Measurements from ENCODE around the gene NFKBIE.
A peak's percentile ranks its signal among the peaks of the same experiment; 100 is the strongest.

Gene NFKBIE

DNA sequence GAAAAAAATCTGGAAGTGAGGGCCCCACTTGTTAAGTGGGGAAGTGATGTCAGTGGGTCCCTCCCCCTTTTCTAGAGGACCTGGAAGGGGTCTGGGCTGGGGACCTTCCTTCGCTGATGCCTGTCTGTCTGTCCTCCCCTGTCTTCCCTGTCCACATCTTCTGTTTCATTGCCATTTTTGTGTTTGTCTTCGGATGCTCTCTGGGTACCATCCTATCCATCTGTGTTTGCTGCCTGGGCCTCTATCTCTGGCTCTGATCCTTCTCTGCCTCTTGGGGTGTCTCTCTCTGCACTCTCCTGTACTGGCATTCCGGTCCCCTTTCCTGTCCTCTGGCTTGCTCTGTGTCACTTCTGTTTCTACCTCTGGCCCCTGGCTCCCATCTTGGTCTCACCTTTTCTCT lies 7.2 kb upstream of the NFKBIE start:
- no peak for DNase-seq

DNA sequence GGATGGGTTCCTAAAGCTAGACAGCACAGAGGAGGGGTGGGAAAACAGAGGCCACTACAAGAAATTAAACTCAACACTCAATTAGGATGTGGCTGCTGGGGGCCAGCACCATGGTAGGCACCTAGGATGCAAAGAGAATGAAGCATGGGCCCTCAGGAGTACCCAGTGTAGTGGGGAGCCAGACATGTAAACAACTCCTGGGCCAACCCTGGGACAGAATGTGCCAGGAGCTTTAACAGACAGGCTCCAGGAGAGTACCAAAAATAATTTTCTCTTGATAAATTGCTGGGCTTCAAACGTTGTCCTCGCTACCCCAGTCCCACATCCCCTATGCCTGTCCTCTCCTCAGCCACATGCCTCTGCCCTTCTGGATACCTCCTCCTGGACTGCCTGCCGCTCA lies 6.6 kb upstream of the NFKBIE start:
- DNase-seq, result no peak

GRCh38 chr6:44271406-44271723 lies 6.0 kb upstream of the NFKBIE start:
- DNase-seq, result no peak

DNA sequence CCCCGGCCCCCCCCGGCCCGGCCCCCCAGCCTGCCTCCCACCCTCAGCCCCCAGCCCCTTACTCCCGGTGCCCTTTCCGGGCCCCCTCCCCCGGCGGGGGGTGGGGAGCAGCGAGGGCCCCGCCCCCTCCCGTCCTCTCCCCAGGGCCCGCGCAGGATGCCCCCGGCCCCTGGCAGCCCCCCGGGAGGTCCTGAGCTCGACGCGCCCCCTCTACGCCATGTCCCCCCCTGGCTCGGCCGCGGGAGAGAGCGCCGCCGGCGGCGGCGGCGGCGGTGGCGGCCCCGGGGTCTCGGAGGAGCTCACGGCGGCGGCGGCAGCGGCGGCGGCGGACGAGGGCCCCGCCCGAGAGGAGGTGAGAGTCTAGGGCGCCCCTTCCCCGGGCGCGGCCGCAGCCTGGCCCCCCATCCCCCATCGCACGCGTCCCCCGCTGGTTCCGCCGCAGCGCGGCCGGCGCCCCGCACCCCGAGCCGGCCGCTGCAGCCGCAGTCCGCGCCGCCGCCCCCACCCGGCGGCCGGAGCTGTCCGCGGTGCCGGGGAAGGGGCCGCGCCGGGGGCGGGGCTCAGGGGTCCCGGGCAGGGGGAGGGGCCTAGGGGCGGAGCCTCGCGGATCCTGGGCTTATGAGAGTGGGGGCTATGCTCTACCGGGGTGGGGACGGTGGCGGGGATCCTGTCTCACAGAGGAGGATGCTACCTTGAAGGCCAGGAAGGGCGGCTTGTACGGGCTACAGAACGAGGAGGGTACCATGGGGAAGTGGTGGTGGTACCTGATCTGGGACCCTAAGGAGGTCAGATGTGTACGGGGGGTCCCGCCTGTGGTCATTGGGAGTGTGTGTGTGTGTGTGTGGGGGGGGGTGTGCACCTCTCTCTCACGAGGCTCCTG lies 5.4 kb upstream of the NFKBIE start:
- no peak for DNase-seq

DNA sequence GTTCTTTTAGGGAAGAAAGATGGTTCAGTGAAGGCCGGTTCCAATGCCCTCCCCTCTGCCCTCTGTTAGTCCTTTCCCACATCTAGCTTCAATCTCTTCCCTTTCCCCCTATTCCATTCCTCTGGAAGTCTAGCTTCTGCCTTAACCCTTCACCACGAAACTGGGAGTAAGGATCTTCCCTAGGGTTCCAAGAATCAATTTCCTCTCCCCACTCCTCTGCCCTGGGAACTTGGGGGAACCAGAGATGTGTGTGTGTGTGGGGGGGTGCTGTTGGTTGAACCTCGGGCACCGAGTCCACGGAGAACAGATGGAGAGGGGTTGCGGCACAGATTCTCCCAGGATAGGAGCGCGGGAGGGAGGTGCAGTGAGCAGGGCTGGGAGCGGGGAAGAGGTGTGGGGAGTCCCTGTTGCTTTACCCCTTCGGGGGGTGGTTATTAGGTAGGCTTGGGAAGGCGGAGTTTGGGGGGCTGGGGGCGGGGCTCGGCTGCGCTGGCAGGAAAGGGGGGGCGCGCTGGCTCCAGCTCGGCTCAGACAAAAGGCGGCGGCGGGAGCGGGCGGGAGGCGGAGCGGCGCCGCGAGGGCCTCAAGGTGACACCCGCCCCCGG lies 4.7 kb upstream of the NFKBIE start, which contains the start of gene TMEM151B:
TMEM151B (plus strand) TSS at position 530 of the 605 bp plus-strand sequence. CDS start 293 bp downstream, outside the sequence.
- DNase-seq, result peak; percentile 47

GRCh38 chr6:44269178-44269920 lies 4.0 kb upstream of the NFKBIE start:
- no peak for DNase-seq

DNA sequence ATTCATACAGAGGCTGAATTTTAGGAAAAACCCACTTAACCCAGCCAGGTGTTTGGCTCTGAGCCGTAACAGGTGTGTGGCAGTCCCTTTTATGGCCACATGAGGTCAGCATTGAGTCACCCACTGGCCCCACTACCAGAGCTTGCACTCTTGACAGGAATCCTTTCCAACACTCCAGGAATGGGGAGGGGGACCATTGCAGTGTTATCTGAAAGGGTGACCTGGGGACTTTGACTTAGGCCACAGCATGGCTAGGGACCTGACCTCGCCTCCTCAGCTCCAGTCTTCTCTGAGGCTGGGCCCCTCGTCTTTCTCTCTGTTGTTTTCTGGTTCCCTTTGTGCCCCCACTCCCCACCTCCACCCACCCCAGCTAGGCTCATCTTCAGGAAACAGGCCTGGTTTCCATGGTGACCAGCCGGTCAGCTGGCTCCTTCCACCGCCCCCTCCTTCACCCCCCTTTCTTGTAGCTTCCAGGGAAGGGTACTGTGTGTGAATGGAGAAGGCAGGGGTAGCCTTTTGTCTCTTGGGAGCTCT lies 2.8 kb upstream of the NFKBIE start:
- DNase-seq, result peak; percentile 73

DNA sequence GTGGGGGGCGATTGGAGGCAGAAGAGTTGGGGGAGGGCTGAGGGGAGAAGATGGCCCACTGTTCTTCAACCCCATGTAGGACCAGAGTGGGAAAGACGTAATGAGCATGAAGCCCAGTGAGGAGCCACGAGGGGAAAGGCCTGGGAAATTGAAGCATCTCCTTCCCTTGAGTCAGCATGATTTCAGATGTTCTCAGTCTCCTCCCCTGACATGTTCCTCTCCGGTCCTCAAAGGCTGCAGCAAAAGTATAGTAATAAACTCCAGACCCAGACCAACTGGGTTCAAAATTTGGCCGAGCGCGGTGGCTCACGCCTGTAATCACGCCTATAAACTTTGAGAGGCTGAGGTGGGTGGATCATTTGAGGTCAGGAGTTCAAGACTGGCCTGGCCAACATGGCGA lies 1.9 kb upstream of the NFKBIE start:
- DNase-seq, result no peak

DNA sequence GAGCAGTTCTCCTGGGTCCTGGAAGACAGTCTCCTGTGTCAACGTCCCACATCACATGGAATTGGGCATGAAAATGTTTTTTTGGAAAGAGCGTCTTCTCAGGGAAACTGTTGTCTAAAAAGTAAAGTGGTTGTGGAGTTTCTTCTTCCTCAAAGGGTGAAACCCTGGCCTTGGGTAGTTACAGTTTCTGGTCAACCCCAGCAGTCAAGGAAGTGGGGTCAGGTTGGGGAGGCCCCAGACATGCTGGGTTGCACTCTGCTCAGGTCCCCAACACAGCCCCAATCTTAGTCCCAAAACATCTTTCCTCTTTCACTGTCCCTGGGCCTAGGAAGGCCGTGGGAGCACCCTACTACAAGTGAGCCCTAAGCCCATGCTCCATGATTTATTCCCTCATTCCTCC lies 996 bp upstream of the NFKBIE start:
- no peak for DNase-seq

- no peak for DNase-seq
These were observed 427 bp upstream of the NFKBIE start for GRCh38 chr6:44265722-44266233.

DNA sequence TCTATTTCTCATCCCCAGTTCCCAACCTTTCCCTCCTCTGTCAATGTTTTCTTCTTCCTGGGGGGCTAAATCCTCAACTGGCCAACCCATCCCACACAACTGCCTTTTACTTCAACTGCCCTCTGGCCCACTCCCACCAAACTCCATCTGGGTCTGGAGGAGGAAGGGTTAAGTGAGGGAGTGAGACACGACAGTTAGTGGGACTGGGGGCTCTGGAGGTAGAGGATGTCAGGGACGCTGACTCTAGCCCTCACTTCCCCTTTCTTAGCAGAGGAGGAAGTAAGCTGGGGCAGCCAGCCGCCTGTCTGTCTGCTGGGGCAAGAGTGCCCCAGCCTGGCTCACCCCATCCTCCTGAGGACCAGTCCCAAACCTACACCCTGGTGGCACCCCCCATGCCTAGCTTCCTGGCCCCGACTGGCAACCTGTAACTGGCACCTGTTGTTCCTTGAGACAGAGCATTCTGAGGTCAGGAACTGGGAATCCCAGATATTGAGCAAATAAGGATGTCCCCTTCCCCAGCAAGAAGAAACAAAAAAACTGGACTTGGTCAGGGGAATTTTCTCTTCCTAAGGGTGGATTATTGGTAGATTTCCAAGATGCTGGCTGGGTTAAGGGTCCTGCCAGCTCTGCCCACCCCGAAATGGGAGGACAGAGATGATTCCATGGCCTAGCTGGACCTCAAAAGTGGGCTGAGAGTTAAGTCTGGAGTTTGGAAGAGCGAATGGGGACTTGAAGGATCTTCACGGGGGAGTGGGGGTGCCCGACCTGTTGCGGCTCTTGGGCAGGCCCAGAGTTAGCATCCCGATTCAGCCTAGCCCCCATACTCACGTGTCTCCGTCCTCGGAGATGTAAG lies 971 bp downstream of the NFKBIE start:
- DNase-seq, result no peak

- DNase-seq, result no peak
These were observed 1.8 kb downstream of the NFKBIE start for GRCh38 chr6:44263354-44264100.

GRCh38 chr6:44262467-44263353 lies 2.6 kb downstream of the NFKBIE start:
- no peak for DNase-seq

DNA sequence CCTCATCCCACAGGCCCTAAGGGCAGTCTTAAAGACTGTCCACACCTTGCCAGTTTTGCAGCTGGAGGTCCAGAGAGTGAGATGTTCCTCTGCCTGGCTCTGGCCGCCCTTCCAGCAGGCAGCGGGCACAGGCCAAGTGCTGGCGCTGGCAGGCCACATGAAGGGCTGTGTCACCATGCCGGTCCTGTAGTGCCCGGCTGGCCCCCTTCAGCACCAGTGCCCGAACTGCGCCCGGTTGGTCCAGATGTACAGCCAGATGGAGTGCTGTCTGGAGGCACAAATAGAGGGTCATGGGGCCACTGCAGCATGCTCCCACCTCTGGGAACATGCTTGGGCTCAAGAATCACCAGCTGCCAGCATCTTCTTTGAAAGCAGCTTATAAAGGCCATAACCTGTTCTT lies 3.8 kb downstream of the NFKBIE start:
- DNase-seq, result no peak

DNA sequence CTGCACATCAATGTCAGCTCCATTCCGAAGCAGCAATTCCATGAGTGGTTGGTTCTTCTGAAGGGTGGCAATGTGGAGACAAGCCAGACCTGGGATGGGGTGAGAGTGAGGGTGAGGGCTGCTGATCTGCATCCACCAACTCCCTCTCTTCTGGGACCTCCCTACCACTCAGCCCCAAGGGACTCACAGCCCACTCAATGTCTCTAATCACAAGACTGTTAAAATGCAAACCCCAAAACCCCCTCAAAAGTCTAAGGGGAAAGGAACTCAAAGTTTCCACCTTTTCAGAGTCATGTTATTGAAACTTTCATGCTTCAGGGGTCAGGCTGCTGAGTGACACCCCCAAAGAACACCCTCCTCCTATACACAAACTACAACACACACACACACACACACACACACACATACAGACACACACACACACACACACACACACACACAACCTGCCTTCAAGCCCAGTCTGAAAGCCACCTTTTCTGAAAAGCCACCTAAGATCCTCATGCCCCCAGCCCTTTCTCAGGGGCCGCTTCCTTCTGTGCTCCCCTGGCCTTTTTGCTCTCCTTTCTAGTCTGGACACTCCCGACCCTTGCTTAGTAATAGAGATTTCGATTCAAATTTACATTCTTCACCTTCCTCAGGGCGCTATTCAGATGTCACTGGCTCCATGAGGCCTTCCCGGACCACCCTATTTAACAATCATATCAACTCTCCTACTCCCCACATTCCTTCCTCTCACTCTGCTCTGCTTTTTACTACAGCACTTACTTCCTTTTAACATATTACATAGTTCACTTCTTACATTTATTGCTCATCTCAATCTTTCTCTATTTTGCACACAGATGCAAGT lies 4.7 kb downstream of the NFKBIE start:
- DNase-seq, result no peak

- no peak for DNase-seq
These were observed 5.3 kb downstream of the NFKBIE start for GRCh38 chr6:44260011-44260410.

DNA sequence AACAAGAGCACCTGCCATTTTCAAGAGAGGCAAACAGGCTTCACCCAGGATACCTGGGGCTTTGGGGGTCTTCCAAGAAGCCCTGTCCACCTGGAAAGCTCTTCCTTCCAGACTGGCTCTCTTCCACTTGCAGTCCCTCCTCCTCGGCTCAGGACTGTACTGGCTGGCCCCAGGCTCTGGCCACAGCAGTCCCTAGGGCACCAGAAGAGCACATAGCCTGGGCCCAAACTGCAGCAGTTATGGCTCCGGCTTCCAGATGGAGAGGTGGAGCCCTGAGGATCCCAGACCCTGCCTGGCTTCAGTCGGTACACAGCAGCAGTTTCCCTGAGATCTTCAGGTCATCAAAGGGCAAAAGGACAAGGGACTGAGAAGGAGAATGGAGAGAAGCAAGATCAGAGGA lies 6.4 kb downstream of the NFKBIE start:
- no peak for DNase-seq

DNA sequence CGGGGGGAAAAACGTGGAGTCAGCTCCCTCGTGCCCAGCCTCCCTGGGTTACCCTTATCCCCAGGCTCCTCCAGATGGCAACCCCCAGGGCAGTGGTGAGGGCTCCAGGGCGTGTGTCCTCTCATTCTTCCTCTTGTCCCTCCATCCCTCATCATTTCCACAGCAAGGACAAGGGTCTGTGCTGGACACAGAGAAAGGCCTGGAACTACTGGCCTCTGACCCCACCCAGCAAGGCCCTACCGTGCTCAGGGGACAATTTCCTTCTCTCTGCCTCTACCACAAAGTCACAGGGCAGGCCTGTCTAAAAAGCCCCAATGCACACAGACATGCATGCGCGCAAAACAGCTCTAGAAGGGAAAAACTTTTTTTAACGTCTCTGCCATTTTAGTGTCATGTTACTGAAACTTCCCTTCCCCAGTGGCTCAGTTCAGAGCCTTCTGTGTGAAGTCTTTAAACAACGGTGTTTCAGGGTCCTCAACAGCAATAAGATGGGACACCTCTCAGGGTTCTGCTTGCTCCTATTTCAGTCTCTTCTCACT lies 7.0 kb downstream of the NFKBIE start:
- DNase-seq, result no peak

- DNase-seq, result no peak
These were observed 7.5 kb downstream of the NFKBIE start for GRCh38 chr6:44257753-44258324.
